Measurements from ENCODE around the gene KCNQ2.
A peak's percentile ranks its signal among the peaks of the same experiment; 100 is the strongest.

The KCNQ2 gene

DNA sequence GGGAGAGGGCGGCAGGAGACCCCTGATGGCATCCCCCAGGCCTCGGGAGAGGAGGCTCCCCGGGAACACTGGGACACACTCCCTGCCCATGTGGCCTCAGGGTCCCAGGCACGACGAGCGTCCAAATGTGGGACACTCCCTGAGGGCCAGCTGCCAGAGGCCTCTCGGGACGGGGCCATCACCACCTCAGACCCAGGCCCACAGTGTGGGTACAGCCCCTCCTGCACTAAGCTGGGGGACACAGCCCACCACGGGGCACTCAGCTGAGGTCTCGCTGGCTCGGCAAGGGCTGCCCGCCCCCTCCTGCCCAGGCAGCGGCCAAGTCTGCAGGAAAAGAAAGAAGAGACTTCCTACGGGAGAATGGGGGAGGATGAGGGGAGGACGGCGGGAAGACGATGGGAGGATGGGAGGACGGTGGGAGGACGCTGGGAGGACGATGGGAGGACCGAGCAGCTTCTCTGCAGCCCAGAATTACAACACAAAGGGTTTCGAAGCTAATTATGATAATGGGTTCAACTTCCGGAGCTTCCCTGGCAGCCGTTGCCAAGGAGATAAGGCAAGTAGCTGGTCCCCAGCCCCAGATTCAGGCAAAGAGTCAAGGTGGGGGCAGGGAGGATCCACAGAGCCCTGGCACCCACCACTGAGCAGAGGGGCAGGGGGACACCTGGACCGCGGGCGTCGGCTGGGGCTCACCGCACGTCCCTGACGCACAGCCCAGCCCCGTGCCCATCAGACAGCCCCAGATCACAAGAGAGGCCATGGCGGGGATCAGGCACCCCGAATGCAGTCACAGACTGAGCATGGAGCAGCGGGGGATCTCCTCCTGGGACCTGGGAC, 17.5 kb downstream of the KCNQ2 start:
- no peak for DNase-seq (ENCODE audit: low spot score)

- no peak for DNase-seq (ENCODE audit: low spot score)
Observed at GRCh38 chr20:63452821-63453523, 19.5 kb downstream of the KCNQ2 start.

- DNase-seq (ENCODE audit: low spot score): no peak
Observed at GRCh38 chr20:63452341-63452740, 20.1 kb downstream of the KCNQ2 start.

- no peak for DNase-seq (ENCODE audit: low spot score)
Observed at GRCh38 chr20:63451821-63452220, 20.6 kb downstream of the KCNQ2 start.

GRCh38 chr20:63449796-63450730, 22.4 kb downstream of the KCNQ2 start:
- DNase-seq (ENCODE audit: low spot score): no peak

GRCh38 chr20:63449025-63449424, 23.4 kb downstream of the KCNQ2 start:
- no peak for DNase-seq (ENCODE audit: low spot score)

GRCh38 chr20:63448031-63448430, 24.4 kb downstream of the KCNQ2 start:
- no peak for DNase-seq (ENCODE audit: low spot score)

- DNase-seq (ENCODE audit: low spot score): no peak
Observed at GRCh38 chr20:63447320-63447719, 25.1 kb downstream of the KCNQ2 start.

- DNase-seq (ENCODE audit: low spot score): no peak
Observed at GRCh38 chr20:63446216-63447024, 26.0 kb downstream of the KCNQ2 start.

DNA sequence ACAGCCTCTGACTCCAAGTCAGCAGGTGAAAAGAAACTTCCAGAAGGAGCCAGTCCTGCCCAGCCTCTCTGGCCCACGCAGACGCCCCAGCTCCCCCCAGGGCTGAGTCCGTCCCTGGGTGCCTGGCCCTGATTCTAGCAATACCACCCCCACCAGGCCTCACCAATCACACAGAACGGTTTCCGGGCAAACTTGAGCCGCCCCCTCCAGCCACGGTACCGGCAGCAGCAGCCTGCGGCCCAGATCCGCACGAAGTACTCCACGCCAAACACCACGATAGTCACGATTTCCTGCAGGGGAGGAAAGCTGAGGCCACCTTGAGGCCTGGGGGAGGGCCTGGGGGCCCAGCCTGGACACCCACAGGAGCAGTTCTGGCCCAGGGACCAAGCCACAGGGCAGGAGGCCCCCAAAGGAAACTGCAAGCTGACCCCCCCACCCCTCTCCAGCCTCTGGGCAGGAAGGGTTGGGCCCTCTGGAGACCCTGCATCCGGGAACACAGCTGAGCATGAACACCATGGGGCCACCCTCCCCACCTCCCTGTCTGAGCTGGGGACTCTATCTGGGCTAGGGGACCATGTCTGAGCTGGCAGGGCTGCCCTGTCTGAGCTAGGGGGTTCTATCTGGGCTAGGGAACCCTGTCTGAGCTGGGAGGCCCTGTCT, 27.2 kb downstream of the KCNQ2 start:
- DNase-seq (ENCODE audit: low spot score): no peak

DNA sequence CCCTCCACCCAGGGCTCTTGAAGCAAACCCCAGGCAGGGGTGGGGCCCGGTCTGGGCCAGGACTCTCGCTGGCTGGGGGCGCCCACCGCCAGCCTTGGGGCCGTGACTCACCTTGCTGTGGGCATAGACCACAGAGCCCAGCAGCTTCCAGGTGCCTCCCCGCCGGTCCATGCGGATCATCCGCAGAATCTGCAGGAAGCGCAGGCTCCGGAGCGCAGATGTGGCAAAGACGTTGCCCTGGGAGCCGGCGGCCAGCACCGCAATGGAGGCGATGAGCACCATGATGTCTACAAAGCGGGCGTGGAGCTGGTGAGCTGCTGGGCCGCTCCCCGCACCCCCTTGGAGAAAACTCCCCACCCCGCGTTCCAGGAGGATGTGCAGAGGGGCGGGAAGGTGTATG, 27.9 kb downstream of the KCNQ2 start:
- DNase-seq (ENCODE audit: low spot score): no peak

DNA sequence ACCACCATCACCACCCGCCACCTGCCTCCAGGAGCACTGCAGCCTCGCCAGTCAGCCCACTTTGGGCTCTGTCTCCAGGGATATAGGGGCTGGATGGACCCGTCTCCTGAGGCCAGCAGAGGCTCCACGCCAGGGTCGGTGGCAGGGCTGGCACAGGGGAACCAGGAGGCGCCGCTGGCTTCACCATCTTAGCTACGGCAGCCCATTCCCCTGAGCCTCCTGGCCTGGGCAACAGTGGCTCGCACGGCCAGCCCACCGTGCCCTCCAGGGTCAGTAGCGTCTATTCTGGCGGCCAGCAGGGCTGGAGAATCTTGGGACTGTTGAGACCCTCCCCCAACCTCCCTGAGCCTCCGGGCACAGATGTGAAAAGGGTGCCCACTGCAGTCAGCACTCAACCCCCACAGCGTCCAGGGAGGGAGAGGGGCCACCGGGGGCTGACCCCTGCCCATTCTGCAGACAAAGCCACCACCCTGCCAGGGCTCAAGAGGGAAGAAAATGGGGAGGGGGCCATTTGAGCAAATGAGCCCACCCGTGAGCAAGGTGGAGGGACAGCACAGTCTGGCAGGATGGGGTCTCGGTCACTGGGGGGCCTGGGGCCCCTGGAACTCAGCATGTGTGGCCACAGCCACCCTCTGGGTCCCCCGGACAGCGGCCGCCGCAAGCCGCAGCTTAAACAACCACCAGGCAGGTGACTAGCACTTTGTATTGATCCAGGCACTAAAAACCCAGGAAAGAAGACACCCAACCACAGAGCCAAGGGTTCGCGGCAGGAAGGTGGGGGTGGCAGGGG, 28.7 kb downstream of the KCNQ2 start:
- DNase-seq (ENCODE audit: low spot score): no peak

GRCh38 chr20:63442100-63442493, 30.4 kb downstream of the KCNQ2 start:
- DNase-seq (ENCODE audit: low spot score): peak; percentile 77

DNA sequence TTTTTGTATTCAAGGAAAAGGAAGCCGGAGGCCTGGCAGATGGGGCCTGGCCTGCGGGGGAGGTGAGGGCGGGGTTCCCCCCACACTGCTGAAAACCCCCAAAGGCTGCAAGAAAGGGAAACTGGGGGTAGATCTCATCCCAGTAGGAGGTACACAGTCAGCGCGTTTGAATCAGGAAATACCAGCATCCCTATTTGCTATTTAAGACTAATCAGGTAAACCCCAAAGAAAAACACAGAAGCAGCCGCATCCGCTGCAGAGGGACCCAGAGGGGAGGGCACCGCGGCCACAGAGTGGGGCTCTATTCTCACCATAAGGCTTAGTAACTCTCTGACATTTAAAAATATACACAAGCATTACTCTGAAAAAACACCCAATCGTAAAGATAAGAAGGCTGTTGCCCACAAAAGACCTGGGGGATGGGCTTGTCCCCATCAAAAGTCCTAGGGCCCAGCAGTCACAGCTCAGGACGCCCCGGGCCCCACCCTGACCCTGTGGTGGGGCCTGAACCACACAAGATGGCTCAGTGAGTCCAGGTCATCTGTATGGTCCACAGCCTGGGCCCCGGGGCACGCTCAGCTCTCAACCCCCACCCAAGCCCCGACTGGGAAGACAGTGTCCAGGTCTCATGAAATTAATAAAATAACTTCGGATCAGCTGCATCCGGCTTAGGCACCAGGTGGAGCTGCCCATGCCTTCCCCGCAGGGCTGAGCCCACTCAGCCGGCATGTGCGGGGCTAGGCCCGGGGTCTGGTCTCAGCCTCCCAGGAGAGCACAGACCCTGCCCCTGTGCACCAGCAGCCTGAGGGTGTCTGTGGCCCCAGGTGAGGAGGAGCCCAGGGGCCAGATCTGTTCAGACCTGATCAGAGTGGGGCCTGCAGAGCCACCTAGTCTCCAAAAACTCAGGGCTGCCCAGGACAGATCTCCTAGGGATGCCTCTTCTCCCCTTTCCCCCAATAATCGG, 31.0 kb downstream of the KCNQ2 start:
- DNase-seq (ENCODE audit: low spot score): no peak

- no peak for DNase-seq (ENCODE audit: low spot score)
Observed at GRCh38 chr20:63440366-63440955, 32.0 kb downstream of the KCNQ2 start.

DNA sequence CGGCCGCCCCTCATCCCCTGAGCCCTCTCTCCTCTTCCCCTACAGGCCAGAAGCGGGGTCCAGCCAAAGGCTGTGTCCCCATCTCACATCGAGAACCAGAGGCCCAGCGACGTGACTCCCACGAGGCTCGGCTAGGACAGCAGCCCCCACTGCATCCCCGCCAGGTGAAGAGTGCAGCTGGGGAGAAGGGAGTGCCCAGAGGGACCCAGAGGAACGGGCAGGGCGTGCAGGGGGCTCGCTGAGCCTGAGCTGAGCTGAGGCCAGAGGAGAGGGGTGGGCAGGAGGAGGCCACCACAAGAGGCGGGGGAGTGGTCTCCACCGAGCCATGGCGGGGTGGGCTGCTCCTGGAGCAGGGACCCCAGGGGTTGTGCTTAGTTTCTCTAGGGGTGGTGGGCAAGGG, 32.6 kb downstream of the KCNQ2 start:
- no peak for DNase-seq (ENCODE audit: low spot score)

- DNase-seq (ENCODE audit: low spot score): no peak
Observed at GRCh38 chr20:63438121-63438520, 34.3 kb downstream of the KCNQ2 start.

- DNase-seq (ENCODE audit: low spot score): peak; percentile 43
Observed at GRCh38 chr20:63435552-63435951, 36.9 kb downstream of the KCNQ2 start.
